OCI-LY1 (cell line): ENCODE results near the gene DCTN4.

Experiments
- H2AFZ ChIP-seq: fragments of 200-600 bp; sonication (generic), shearing (Covaris generic); 2 replicates; pipeline ENCODE4 v1.6.0; 2014; ENCODE audit warnings: antibody characterized with exemption, mild to moderate bottlenecking, low read length
- H3F3A ChIP-seq: fragments of 200-600 bp; sonication (generic), shearing (Covaris generic); 2 replicates; pipeline ENCODE4 v1.6.0; 2014; ENCODE audit warnings: mild to moderate bottlenecking, antibody characterized with exemption, low read length, moderate library complexity; ENCODE audit not compliant: insufficient read depth
- H3K27ac ChIP-seq: fragments of 200-600 bp; sonication (generic); 2 replicates; pipeline ENCODE4 v1.5.1; 2014; ENCODE audit warnings: low read length, mixed run types, mild to moderate bottlenecking, low read depth; ENCODE audit not compliant: poor library complexity, severe bottlenecking
- H3K27me3 ChIP-seq: fragments of 200-600 bp; sonication (generic); 2 replicates; pipeline ENCODE4 v1.6.0; 2014; ENCODE audit warnings: antibody characterized with exemption, mild to moderate bottlenecking, low read length, moderate library complexity; ENCODE audit not compliant: insufficient read depth
- H3K36me3 ChIP-seq: fragments of 200-600 bp; sonication (generic); 2 replicates; pipeline ENCODE4 v1.6.1; 2014; ENCODE audit warnings: mild to moderate bottlenecking, antibody characterized with exemption, low read length, moderate library complexity, mixed read lengths; ENCODE audit not compliant: insufficient read depth
- H3K4me1 ChIP-seq: fragments of 200-600 bp; sonication (generic); 2 replicates; pipeline ENCODE4 v1.5.1; 2014; ENCODE audit warnings: mild to moderate bottlenecking, low read length, moderate library complexity; ENCODE audit not compliant: insufficient read depth, severe bottlenecking
- H3K4me2 ChIP-seq: fragments of 200-600 bp; sonication (generic), shearing (Covaris generic); 2 replicates; pipeline ENCODE4 v1.6.1; 2014; ENCODE audit warnings: low read length
- H3K4me3 ChIP-seq: fragments of 200-600 bp; sonication (generic); 2 replicates; pipeline ENCODE4 v1.5.1; 2014; ENCODE audit warnings: low read length, low read depth, mild to moderate bottlenecking, mixed read lengths; ENCODE audit not compliant: poor library complexity, severe bottlenecking
- H3K79me2 ChIP-seq: fragments of 200-600 bp; shearing (Covaris generic); 2 replicates; pipeline ENCODE4 v1.6.1; 2016; ENCODE audit warnings: mixed run types, low read length, mixed read lengths; ENCODE audit not compliant: insufficient read depth
- H3K9ac ChIP-seq: fragments of 200-600 bp; sonication (generic), shearing (Covaris generic); 2 replicates; pipeline ENCODE4 v1.6.1; 2014; ENCODE audit warnings: mild to moderate bottlenecking, low read length, mixed read lengths
- H3K9me2 ChIP-seq: fragments of 200-600 bp; sonication (generic), shearing (Covaris generic); 2 replicates; pipeline ENCODE4 v1.6.1; 2014; ENCODE audit warnings: low read depth, mild to moderate bottlenecking, low read length, mixed read lengths
- H3K9me3 ChIP-seq: fragments of 200-600 bp; shearing (Covaris generic); 2 replicates; pipeline ENCODE4 v1.6.1; 2014; ENCODE audit warnings: low read length, mixed read lengths
- H4K20me1 ChIP-seq: fragments of 200-600 bp; sonication (generic), shearing (Covaris generic); 2 replicates; pipeline ENCODE4 v1.6.0; 2016; ENCODE audit warnings: mild to moderate bottlenecking, low read length; ENCODE audit not compliant: insufficient read depth
- EZH2 ChIP-seq: fragments of 200-600 bp; sonication (generic), shearing (Covaris generic); IDR thresholded peaks from 2 replicates; pipeline ENCODE4 v1.8.0; 2017; ENCODE audit warnings: borderline replicate concordance, mixed run types, mild to moderate bottlenecking, antibody characterized with exemption, low read length, moderate library complexity, mixed read lengths
- TF ChIP-seq, protein P1 (sequence below): fragments of 200-600 bp; sonication (generic), shearing (Covaris generic); IDR thresholded peaks from 2 replicates; pipeline ENCODE4 v1.5.1; 2017; ENCODE audit warnings: mild to moderate bottlenecking, antibody characterized with exemption, low read length, moderate library complexity, mixed read lengths

Gene DCTN4

DNA sequence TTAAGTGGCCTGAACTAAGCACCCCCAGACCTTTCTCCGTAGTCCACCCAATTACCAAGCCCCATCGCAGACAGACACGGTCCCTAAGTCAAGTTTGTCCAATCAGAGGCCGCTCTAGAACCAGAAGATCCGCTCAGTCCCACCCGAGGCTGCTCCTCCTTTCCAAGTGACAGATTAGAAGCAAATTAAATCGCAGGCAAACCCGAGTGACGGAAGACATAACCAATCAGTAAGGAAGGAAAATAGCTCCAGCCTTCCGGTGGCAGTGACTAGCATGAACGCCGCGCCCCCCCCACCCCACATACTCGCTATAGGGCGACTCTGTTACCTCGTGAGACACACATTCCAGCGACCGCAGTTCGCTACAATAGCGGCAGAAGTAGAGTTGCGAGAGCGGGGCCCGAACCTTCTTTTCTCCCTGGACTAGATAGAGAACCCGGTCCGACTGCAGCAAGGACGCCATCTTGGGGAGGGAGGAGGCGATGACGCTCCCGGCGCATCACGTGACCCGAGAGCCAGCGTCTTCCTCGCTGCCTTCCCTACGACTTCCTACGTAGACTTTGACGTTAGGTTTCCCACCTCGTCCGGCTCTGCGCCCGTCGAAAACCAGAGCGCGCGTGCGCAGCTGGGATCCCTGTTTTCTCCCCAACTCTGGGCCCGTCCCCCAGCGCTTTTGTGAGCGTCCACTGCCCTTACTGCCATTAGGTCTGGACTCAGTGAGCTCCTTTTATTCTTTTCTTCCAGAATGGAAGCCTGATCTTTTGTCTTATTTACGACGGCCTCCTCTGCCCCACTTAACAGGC, at the start of gene DCTN4:
TSS of gene DCTN4 (minus strand) at position 487 of the 803 bp plus-strand sequence. CDS start at position 463, 24 bp downstream.
- Histone ChIP-seq H3K79me2 (peaks cover 20% of the 10 kb centered on the region), H3K9me2 (no peaks in the 10 kb centered on the region), H3K27me3 (no peaks in the 10 kb centered on the region), H4K20me1 (no peaks in the 10 kb centered on the region), H3K27ac (peak within 1 kb of the TSS; percentile 84), H3F3A (no peaks in the 10 kb centered on the region), H3K4me3 (peak within 1 kb of the TSS; percentile 79), H3K4me2 (peak within 1 kb of the TSS; percentile 75), H3K36me3 (peaks cover 29% of the 10 kb centered on the region), H3K4me1 (peaks cover 18% of the 10 kb centered on the region), H3K9ac (peak within 1 kb of the TSS; percentile 85), H3K9me3 (no peaks in the 10 kb centered on the region), H2AFZ (peak within 1 kb of the TSS; percentile 53)
- TF ChIP-seq, protein P1, sequence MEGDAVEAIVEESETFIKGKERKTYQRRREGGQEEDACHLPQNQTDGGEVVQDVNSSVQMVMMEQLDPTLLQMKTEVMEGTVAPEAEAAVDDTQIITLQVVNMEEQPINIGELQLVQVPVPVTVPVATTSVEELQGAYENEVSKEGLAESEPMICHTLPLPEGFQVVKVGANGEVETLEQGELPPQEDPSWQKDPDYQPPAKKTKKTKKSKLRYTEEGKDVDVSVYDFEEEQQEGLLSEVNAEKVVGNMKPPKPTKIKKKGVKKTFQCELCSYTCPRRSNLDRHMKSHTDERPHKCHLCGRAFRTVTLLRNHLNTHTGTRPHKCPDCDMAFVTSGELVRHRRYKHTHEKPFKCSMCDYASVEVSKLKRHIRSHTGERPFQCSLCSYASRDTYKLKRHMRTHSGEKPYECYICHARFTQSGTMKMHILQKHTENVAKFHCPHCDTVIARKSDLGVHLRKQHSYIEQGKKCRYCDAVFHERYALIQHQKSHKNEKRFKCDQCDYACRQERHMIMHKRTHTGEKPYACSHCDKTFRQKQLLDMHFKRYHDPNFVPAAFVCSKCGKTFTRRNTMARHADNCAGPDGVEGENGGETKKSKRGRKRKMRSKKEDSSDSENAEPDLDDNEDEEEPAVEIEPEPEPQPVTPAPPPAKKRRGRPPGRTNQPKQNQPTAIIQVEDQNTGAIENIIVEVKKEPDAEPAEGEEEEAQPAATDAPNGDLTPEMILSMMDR, result no peak
- TF ChIP-seq EZH2, result no peak

DNA sequence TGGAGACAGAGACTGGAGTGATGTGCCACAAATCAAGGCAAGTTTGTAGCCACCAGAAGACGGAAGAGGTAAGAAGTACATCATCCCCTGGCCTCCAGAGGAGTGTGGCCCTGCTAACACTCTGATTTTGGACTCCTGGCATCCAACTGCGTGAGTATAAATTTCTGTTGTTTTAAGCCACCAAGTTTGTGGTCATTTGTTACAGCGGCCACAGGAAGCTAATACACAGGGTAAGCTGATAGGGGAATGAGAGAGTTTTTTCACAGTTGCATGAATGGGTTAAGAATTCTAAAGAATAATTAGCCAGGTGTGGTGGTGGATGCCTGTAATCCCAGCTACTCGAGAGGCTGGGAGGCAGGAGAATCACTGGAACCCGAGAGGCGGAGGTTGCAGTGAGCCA, 45.6 kb upstream of the DCTN4 start:
- no peak overlapping the region for H3K27ac ChIP-seq
- H3K36me3 ChIP-seq, result no peaks in the 10 kb centered on the region
- H3K79me2 ChIP-seq, result no peaks in the 10 kb centered on the region
- H3F3A ChIP-seq, result no peaks in the 10 kb centered on the region
- no peaks in the 10 kb centered on the region for H3K9me2 ChIP-seq
- no peaks in the 10 kb centered on the region for H3K27me3 ChIP-seq
- no peaks in the 10 kb centered on the region for H3K9me3 ChIP-seq
- no peak overlapping the region for H2AFZ ChIP-seq
- TF ChIP-seq EZH2, result no peak
- TF ChIP-seq, protein P1, result no peak
- no peaks in the 10 kb centered on the region for H4K20me1 ChIP-seq
- no peak overlapping the region for H3K4me3 ChIP-seq
- H3K4me1 ChIP-seq, result peaks cover 5% of the 10 kb centered on the region
- H3K9ac ChIP-seq, result no peak overlapping the region
- H3K4me2 ChIP-seq, result no peak overlapping the region

DNA sequence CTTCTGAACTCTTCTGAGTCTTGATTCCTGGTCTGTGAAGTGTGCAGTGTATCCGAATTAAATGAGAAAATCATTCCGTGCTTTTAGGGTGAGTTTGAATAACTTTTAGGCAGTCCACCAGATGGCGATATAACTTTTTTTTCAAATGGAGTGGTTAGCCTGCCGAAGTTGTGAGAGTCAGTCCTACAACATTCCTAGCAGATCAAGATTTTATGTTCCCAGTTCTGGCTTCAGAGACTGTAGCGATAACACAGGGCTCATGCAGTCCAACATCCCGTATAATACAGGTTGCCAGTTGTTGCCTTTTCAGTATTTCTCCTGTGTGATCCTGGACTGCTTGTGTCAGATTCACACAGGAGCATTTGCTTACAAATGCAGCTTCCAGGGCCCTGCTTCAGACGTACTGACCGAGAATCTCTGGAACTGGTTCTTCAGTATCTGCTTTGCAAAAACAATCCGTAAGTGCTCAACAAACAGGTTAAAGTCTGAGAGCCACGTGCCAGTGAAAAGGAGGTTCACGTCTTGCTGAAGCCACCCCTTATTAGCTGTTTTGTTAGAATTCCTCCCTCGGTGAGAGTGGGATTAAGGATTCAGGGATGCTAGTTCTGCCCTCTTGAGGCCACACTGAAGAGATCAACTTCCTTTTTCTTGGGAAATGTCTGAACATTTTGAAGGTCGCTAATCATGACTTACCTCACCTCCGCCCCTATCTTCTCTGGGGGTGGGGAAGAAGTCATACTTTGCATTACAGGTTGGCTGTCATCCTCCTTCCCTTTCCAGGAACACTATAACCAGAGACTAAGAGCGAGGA, 42.5 kb upstream of the DCTN4 start:
- no peak for TF ChIP-seq EZH2
- TF ChIP-seq, protein P1, result peak; percentile 56
- Histone ChIP-seq H3K27ac (no peak overlapping the region), H2AFZ (no peak overlapping the region)

More for the DNA sequence above, 42.5 kb upstream of the DCTN4 start:
- Histone ChIP-seq H3K9me3 (no peaks in the 10 kb centered on the region), H3K9me2 (no peaks in the 10 kb centered on the region), H3K4me1 (peaks cover 5% of the 10 kb centered on the region), H3K79me2 (no peaks in the 10 kb centered on the region), H4K20me1 (no peaks in the 10 kb centered on the region), H3K36me3 (no peaks in the 10 kb centered on the region), H3K9ac (no peak overlapping the region), H3K4me2 (no peak overlapping the region), H3K4me3 (no peak overlapping the region), H3K27me3 (no peaks in the 10 kb centered on the region), H3F3A (no peaks in the 10 kb centered on the region)
